ENCODE measurements around the gene IFITM5.

DNA sequence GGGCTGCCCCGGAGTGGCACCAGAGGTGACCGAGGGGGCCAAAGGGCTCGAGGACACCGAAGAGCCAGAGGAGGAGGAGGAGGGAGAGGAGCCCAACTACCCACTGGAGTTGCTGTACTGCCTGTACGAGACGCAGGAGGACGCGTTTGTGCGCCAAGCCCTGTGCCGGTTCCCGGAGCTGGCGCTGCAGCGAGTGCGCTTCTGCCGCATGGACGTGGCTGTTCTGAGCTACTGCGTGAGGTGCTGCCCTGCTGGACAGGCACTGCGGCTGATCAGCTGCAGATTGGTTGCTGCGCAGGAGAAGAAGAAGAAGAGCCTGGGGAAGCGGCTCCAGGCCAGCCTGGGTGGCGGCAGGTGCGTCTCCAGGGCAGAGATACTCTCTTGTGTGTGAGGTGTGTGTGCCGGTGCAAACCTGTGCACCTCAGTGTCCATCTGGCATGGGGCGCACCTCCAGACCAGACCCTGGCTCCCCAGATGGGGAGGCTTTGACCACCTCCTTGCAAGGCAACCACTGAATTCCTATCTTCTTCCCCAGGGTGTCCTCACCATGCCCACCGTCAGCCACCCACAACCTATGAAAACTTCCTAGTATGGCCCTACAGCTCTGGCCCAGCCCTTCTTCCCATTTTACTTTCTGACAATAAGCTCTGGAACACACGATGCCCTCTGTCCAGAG is 17.7 kb downstream of the IFITM5 start:
- TF ChIP-seq, protein P1, sequence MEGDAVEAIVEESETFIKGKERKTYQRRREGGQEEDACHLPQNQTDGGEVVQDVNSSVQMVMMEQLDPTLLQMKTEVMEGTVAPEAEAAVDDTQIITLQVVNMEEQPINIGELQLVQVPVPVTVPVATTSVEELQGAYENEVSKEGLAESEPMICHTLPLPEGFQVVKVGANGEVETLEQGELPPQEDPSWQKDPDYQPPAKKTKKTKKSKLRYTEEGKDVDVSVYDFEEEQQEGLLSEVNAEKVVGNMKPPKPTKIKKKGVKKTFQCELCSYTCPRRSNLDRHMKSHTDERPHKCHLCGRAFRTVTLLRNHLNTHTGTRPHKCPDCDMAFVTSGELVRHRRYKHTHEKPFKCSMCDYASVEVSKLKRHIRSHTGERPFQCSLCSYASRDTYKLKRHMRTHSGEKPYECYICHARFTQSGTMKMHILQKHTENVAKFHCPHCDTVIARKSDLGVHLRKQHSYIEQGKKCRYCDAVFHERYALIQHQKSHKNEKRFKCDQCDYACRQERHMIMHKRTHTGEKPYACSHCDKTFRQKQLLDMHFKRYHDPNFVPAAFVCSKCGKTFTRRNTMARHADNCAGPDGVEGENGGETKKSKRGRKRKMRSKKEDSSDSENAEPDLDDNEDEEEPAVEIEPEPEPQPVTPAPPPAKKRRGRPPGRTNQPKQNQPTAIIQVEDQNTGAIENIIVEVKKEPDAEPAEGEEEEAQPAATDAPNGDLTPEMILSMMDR (IDR thresholded peaks at IDR 0.05): no peak
- no peak for TF ChIP-seq POLR2AphosphoS5 (IDR thresholded peaks at IDR 0.05; ENCODE audit: low read depth, low read length)
- TF ChIP-seq REST (IDR thresholded peaks at IDR 0.05; ENCODE audit: insufficient read depth in 1 of 2, low read depth in 2 of 2, low read length in 1 of 2): no peak
